ENCODE data around the gene FSTL4.
A peak's percentile ranks its signal among the peaks of the same experiment; 100 is the strongest.

The FSTL4 gene

DNA sequence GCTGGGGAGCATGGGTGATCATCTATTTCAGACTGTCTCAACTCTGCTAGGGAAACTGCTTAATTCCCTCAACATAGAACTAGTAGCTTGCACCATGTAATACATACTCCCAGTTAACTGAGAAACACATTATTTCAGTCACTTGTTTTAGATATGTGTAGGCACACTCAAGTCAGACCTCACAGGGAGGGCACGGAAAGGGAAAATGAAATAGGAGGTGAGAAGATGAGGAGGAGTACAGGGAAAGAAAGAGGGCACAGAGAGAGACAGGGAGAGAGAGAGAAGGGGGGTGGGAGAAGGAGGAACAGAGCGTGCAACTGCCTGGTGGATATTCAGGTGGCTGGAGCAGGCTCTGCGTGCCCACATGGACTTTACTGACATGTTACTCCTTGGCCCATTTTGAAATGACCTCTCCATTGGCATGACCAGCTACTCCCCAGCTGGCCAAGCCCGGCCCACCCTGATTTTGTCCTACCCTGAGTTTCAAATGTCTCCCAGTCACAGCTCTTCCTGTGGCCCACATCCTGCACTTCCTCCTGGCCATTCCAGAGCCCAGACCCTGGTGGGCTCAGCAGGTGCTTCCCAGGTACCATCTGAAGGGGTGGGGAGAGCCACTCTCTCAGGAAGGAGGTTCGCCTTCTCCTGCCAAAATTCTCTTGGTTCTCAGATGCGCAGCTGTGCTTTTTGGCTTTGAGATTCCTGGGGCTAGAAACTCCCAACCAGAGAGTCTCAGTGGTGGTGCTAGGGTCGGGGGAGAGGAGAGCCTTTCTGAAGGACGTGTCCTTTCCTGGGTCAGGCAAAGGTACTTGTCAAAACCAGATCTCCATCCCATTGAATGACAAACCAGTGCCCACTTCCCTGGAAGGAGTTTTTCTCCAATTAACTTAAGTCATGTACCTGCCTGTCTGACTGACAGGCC, 229.4 kb downstream of the FSTL4 start:
- DNase-seq = no peak

GRCh38 chr5:133381571-133382365, 230.6 kb downstream of the FSTL4 start:
- no peak for DNase-seq

GRCh38 chr5:133381041-133381440, 231.3 kb downstream of the FSTL4 start:
- DNase-seq = no peak

DNA sequence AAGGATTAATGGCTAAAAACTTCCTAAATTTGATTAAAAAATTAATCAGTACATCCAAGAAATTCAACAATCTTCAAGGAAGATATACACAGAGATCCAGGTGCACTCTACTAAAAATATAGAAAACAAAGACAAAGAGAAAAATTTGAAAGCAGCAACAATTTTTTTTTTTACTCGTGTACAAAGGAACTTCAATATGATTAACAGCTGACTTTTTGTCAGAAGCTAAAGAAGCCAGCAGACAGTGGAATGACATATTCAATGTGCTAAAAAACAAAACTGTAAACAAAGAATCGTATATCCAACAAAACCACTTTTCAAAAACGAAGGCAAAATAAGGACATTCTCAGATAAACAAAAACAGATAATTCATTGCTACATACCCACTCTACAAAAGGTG, 234.6 kb downstream of the FSTL4 start:
- no peak for DNase-seq

GRCh38 chr5:133376986-133377385, 235.4 kb downstream of the FSTL4 start:
- no peak for DNase-seq

DNA sequence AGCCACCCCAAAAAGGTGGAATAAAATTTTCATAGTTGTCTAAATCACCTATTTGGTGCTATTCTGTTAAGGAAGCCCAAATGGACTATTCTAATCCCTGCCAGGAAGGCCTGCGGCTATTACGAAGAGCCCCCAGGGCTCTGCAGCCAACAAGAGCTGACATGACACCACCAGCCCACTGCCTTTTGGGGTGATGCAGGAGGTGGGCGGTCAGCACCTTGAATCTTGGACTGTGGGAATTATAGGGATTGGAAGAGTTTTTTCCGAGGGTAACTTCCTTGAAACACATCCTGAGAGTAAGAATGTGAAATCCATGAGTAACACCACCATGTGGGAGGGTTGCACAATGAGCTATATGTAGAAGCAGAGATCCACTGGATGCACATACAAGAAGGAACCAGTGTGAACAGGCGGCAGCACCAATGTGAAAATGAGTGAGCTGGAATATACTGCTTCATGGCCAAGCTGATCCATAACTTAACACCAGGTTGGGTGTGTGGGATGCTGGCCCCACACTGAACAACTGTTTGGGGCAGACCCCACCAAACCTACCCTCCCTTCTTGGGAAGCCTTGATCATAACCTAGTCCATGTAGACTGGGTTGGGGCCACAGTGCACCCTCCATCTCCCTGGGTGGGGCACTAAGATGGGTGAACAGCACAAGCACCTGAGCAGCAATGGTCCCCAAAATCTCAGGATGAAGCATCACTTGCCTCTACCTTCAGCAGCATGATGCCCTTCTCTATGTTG, 239.0 kb downstream of the FSTL4 start:
- DNase-seq = no peak

DNA sequence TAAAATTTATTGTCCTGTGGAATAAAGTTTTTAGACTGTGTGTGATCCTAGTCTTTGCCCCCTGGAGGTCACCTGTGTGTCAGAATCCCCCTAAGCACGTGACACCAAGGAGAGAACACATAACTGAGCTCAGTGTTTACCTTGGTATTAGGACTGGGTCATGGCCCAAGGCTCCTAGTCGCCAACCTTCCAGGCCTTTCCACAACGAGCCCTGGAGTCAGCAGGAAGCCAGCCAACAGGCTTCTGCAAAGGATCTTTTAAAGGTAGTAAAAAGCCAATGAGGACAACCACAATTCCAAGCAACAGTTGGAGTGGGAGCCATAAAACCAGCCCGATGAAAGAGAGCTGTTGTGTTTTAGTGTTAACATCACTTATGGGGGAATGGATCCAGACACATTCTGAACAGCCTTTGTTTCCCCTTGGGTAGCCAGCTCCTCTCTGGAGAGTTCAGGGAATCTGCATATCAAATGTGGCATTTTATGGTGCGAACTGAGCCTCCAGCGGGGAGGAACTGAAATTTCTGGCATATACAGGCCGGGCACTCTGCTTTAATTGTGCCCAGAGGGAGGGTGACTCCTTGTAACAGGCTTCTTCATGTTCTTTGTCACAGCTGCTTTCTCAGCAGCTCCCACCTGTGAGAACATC, 239.9 kb downstream of the FSTL4 start:
- no peak for DNase-seq

DNA sequence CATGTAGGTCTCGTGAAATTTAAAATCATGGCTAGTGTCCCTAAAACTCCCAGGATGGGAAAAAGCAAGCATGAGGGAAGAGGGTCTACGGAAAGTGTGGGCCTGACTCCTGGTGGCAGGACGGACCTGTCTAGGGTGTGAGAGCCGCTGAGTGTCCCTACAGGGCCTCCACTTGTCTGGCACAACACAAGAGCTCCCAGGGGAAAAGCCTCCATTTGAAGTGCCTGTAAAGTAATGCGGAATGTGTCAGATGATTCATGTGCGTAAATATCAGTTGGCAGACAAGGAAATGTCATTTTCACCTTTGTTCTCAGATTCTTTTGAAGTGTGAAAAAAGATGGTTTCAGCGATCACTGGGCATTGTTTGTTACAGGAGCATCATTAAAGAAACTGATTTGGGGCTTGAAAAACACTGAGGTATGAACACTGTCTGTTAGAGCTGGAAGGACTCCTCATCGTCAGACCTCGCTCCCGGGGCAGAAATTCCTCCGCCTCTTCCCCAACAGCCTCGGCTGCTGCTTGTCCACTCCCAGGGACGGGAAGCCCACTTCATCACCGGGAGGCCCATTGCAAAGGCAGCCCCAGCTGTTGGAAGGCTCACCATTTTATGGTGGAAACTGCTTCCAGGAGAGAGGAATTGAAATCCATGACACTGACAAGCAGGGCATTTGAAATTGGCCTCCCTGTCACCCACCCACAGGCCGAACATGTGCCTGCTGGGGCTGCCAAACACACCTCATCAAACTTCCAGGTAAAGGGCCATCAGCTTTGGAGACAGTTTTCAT, 240.8 kb downstream of the FSTL4 start:
- DNase-seq = peak; percentile 43

GRCh38 chr5:133370904-133371303, 241.4 kb downstream of the FSTL4 start:
- DNase-seq = no peak

DNA sequence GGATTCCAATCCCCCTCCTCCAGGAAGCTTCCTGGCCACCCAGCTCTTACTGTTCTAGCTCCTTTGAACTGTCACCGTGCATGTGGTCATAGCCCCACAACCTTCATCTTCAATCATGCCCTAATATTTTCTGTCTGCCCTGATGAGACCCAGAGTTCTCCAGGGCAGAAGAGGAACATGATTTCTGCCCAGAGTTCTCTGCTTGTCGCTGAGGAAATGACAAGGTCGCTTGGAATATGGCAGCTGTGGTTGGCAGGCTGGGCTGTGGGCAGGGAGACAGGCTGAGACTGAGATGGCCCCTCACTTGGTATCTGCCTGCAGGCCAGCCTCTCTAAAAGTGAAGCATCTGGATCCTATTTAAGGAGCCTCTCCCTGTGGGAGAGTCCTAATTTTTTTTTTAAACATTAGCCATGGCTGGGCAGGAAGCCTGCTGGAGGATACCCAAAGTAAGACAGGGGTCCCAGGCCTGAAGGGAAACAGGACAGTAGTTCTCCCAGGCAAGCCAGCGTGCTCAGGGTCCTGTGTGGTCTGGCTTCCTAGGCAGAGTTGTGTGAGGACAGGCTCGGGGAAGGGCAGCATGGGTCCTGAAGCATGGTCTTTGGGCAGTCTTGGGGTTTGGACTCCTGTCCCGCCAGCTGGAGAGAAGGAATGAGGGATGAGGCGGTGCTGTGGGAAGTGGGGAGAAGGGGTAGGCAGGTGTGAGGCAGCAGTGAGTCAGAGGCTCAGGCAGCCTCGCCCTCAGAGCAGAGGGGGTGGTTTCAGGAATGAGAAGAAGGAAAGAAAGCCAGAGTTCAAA, 242.1 kb downstream of the FSTL4 start:
- DNase-seq = no peak

DNA sequence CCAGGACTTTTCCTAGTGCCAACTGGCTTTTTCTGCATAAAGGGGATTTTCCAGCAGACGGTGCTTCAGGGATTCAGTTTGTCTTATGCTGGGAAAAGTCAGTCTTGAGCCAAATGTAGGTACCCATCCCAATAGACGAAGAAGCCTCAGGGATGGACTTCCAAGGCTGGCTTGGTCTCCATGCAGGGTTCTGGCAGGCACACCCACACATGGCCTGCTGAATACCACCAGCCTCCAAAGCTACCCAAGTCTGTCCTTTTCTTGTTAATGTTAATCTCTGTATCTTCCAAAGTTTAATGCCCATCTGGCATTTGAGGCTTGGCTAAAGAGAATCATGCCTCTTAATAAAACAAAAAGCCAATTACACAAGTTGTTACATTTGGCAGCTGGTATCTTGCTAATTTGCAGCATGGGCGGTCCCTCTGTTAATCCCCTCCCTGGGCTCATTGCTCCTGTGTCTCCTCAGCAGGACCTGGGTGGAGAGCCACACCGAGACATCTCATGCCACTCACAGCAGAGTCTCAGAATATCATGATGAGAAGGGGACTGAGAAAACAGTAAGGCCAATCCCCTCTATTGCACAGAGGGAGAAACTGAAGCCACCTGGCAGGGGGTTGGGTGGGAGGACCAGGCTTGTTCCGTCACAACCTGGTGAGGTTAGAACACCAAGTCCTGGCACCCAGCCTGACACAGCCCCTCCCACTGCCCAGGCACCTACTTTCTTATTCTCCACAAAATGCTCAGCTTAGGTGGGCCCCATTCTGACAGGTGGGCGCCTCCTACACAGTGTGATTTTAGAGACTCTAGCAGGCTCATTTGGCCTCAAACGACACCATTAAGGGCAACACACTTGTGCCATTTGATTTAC, 243.2 kb downstream of the FSTL4 start:
- DNase-seq = no peak

DNA sequence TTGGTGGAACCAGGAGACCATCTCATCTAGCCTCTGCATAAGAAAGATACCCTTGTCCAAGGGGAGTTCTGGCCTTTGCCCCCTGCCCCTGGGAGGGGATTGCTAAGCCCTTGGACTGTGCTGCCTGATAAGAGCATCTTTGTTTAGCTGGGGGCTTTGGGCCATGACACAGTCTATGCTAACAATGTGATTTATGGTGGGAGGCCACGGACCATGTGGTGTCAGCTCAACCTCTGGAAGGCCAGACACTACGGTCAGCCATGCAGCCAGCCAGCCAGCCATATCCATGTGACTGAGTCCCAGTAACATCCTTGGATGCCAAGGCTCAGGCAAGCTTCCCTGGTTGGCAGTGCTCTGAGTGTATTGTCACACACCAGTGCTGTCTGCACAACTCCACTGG, 244.4 kb downstream of the FSTL4 start:
- DNase-seq = no peak

- no peak for DNase-seq
Observed at GRCh38 chr5:133367071-133367786, 245.1 kb downstream of the FSTL4 start.

DNA sequence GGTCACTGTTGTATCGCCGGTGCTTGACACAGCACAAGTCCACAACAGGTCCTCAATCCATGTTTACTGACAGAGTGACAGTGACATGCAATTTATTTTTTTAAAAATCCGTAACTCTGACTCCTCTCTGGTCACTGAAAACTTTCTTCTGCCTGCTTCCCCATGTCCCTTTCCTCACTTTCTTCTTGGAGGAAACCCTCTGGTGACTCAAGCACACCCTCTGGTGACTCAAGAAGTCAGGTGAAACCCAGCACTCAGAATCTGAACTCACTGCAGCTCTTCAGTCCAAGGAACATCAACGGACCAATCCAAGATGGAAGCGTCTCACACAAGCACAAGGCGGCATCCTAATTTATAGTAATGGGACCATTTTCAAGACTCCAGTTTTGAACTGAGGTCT, 245.9 kb downstream of the FSTL4 start:
- no peak for DNase-seq

DNA sequence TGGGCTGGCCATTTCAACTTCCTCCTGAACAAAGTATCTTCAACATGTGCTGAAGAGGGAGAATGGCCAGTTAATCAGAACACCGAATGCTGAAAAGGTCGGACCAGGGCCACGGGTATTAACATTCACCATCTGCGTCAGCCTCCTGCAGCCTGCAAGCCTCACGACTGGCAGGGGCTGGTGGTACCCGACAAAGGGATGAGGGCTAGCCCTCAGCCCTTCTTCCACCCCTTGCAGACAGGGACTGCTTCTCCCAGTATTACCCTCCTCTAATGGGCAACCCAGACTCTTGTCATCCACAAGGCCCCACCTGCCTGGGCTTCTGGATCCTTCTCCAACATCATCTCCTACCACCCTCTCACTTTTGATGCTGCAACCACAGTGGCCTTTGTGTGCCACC, 246.6 kb downstream of the FSTL4 start:
- no peak for DNase-seq

DNA sequence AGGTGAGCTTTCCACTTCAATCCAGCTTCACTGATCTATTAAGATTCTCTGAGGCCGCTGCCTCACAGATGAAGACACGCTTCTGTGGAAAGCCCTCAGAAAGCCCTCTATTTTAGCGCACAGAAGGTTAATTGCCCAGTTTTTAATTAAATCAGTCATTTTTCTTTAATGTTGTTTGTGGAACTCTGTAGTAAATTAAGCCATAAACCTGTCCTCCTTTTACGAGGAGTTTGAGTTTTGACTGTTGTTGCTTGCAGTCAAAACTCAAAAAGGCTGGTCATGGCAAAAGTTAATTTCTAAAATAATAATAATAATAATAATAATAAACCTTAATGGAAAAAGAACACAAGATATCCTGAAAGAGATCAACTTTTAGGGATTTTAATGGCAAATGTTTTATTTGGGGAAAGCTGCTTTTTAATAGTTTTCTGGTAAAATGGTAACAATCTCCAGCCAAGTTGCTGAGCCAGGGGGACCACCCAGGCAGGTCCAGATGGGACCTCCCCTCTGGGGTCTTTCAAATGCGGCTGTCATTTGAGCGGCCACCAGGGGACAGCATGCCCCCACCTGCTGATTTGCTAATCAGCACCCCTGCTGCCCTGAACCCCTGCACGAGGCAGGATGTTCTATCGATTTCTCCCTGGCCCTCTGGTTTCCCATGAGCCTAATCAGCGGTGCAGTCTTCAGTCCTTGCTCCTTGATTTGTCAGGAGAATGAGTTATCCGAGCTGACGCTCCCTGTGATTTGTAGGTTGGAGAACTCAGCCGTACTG, 247.2 kb downstream of the FSTL4 start:
- DNase-seq = no peak

- no peak for DNase-seq
Observed at GRCh38 chr5:133363807-133364587, 248.3 kb downstream of the FSTL4 start.

DNA sequence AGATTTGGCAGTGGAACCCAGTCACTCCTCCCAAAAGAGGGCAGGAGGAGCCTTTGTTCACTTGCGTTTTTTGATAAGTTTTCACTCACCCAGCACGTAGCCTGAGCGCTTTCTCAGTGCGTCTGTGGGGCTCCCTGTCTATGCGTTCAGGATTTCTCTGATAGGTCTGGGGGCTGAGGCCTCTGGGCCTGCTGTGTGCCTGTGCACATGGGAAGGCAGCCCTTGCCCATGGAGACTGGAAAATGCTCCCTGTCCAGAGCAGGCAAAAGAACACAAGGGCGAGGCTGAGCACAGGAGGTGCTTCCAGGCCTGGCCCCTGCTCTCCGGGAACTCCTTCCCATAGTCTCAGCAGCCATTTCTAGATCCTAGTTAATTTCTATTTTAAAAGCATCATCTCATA, 249.9 kb downstream of the FSTL4 start:
- no peak for DNase-seq

Measured in NCI-H345 (cell line).